ENCODE results near the gene ASPHD1.
"Not testable (repeated sequence)": the region's sequence is repeated elsewhere in the genome, so short reads cannot be mapped to it uniquely, and the experiment has no call there.

Gene ASPHD1

DNA sequence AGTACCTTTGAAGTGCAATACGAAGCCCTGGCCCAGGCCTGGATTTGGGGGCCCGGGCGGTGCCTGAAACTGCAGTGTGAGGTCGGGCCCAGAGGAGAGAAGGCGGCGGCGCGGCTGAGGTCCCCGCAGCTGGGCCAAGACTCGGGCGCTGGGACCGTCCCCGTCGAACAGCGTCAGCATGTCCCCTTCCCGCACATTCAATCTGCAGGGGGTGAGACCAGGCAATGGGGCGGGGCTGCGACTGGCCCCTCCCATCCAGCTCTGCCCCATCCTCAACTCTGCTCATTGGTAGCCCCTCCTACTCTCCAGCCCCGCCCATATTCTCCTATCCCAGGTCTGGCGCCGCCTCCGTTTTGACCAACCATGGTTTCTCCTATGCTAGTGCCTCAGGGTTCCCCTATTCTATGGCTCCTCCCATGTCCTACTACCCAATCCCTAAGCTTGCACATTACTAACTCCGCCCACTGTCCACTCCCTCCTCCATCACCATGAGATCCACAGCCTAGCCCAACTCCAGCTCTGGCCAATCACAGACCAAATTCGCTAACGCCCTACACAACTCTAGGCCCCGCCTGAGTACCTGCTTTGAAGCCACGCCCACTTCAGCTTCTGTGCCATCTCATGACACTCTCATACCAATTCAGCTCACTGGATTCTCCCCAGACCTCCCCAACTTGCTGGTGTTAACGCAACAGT is 22.9 kb upstream of the ASPHD1 start:
- DNase-seq: no peak

DNA sequence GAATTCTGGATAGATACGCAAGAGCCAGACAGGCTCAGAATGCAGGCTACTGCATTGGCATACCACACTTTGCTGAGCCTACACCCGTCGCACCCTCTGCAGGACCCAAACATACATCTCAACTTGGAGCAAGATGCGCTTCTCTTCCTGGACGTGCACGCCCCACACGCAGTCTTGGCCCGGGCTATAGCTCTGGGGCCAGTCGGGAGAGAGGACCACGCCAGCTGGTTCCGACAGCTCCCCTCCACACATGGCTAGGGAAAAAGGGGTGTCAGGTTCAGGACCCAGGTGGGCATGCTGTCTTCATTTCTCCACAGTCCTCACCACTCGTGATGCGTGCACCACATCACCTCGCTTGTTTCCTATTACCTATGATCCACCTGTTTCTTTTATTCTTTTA is 22.1 kb upstream of the ASPHD1 start:
- DNase-seq: no peak

DNA sequence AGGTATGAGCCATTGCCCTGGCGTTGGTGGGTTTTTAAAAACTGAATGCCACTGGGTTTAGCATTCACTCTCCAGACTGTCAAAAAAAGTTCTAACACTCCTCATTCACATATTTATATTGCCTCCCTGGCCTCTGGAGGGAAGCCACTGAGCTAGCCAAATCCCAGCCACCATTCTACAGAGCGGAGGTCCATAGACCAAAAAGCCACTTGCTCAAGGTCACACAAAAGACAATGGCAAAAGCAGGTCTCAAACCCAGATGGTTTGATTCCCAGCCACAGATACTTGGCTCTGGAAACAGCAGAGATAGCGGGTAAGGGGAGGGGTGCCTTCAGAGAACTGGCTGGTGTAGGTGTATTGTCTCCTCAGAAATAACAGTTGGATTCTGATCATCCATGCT is 19.2 kb upstream of the ASPHD1 start:
- DNase-seq: no peak

DNA sequence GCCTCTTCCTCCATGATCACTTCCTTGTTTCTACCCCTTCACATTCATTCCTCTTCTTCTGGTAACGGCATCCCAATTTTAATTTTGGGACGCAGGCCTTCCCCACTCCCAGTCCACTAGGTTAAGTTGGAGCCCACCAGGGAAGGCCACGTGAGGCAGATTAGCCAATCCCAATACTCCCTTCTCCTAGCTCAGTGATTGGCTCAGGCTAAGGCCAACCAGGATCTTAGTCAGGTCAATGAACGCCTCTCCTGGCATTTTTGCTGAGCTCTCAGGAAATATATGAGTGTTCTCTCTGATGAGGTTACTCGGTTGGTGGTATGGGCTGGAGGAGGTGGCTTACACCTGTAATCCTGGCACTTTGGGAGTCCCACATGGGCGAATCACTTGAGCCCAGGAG is 16.3 kb upstream of the ASPHD1 start:
- no peak for DNase-seq

DNA sequence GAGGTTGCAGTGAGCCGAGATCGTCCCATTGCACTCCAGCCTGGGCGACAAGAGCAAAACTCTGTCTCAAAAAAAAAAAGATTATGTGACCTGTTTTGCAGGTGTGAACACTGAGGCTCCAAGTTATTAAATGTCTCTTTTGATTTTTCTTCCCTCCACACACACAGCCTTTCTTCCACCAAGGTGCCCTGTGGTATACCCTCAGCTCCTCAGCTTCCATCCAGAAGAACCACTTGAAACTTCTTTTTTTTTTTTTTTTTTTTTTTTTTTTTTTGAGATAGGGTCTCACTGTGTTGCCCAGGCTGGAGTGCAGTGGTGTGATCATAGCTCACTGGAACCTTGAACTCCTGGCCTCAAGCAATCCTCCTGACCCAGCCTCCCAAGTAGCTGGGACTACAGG is 10.9 kb upstream of the ASPHD1 start:
- DNase-seq: not testable (repeated sequence)

GRCh38 chr16:29891525-29892457 is 8.5 kb upstream of the ASPHD1 start:
- DNase-seq: no peak

DNA sequence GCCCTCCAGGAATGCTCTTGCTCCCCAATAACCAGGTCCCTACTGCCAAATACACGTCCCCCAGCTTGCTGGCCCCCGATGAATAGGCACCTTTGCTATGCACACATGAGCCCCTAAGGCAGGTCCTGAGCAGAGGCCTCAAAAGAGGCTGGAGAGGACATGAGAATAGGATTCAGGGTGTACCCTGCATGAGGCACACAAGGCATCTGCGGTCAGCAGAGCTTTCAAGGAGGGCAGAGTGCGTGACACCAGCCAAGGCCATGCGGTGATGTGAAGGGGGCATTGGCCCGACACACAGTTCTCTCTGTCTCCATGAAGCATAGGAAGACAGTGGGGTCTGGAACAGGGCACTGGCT is 7.9 kb upstream of the ASPHD1 start:
- DNase-seq: no peak

DNA sequence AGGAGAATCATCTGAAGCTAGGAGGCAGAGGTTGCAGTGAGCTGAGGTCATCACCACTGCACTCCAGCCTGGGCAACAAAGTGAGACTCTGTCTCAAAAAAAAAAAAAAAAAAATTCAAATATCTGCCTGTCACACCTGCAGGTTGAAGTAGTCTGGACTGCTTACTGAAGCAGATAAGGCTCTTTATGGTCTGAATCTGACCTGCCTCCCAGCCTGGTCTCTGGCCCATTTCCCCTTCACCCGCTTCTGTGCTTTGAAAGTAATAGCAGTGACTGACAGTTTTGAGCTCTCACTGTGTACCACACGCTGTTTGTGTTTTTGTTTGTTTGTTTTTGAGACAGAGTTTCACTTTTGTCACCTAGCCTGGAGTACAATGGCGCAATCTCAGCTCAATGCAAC is 6.7 kb upstream of the ASPHD1 start:
- DNase-seq: no peak

DNA sequence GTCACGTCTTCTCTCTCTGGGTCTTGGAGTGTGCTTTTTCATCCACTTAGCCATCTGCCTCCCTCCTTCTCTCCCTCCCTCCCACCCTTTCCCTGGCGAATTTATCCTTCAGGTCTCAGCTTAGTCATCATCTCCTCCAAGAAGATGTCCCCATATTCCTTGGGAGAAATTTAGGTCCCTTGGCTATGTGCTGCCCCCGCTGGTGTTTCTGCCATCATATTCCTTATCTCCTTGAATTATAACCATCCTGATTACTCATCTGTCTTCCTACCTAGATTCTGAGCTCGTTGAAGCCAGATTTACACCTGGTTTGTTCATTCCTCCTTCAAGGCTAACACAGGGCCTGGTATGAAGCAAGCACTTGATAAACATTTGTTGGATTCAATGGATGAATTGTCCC is 5.9 kb upstream of the ASPHD1 start:
- DNase-seq: no peak

DNA sequence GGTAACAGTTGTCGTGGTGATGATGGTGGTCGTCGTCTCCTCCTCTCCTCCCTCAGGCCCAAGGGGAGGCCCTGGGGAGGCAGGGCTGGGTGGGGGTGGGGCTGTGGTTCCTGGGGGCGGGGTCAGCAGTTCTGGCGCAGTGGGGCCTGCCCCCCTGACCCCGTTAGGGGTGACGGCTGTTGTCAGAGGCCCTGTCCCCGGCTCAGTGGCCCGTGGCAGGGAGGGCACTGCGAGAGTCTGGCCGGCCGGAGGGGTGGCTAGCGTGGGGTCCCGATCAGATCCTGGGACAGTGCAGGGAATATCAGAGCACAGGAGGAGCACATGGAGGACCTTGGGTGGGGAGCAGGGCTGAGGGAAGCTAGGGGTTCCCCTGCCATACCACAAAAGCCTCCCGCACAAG is 3.4 kb upstream of the ASPHD1 start:
- no peak for DNase-seq

- DNase-seq: no peak
Measured at GRCh38 chr16:29897333-29897732, 3.0 kb upstream of the ASPHD1 start.

DNA sequence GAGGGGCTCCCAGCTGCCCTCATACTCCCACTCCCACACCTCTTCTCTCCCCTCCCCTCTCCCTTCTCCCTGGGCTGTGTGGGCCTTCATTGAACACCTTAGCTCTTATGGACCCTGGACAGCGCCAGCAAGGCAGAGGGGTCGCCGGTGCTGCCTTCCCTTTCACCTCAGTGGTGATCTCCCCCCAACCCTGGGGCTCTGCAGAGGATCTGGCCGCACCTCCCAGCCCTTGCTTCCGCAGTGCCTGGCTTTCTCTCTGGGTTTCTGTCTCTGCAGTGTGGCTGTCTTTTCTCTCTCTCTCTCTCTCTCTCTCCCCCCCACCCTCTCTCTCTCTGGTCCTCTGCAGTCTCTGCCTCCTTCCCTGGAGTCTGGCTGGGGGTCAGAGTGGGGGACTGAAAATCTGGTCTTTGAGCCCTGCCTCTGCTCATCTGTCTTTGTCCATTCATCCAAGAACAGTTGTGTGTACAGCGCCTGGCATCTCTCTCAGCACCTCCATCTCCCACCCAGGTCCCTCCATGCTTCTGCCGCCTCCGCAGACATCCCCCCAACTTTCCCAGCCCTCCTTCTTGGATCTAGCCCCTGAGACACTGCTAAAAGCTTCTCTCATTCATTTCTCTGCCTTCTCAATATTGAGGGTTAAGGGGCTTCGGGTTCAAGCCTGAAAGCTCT is 2.0 kb upstream of the ASPHD1 start:
- no peak for DNase-seq

- no peak for DNase-seq
Measured at GRCh38 chr16:29898804-29899515, 1.3 kb upstream of the ASPHD1 start.

DNA sequence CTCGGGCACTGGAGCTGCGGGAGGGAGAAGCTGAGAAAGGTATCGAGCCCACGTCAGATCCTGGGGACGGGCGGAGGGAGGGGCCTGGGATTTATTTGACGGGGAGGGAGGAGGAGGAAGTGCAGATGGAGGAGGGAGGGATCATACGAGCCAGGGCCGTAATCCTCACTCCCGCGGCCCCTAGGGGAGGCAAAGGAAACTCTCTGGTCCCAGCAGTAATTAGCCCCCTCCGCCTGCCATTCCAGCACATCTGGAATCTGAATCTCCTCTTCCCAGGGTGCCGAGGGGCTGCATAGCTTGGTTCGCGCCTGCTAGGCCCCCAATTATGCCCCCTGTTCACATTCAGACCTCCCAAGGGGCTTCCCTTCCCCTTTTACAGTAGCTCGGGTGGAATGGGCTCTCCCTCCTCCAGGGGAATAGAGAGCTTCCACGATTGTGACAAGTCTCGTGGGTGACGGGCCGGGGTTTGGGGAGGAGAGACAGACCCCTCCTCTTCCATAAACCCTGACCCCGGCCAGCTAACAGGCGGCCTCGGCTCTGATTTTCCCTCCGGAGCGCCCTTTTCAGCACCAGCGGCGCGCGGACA is 679 bp upstream of the ASPHD1 start, which contains the start of gene SEZ6L2:
SEZ6L2 (minus strand) TSS at position 35 of the 586 bp plus-strand sequence. CDS start 531 bp downstream, outside the sequence.
- no peak for DNase-seq

GRCh38 chr16:29900888-29901606 is 759 bp downstream of the ASPHD1 start:
- DNase-seq: no peak

DNA sequence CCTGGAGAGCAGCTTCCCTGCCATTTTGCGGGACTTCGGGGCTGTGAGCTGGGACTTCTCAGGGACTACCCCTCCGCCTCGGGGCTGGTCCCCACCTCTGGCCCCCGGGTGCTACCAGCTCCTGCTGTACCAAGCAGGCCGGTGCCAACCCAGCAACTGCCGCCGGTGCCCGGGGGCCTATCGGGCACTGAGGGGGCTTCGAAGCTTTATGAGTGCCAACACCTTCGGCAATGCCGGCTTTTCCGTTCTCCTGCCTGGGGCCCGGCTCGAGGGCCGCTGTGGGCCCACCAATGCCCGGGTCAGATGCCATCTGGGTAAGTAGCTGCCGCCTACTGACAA is 1.3 kb downstream of the ASPHD1 start:
- DNase-seq: no peak

DNA sequence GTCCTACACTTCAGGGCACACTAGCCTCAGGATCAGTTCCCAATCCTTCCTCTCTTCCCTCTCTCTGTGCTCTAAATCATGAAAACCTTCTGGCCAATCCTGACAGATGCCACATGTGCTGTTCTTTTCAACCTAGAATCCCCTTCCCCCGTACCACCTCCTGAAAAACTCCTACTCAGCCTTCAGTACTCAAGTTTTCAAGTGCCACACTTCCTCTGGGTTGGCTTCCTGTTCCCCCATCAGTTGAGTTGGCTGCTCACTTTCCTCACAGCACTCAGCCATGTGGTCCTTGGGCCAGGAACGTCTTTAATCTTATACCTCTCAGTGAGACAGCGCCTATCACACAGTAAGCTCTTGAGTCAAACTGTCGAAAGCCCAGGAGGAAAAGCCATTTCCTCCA is 3.3 kb downstream of the ASPHD1 start:
- no peak for DNase-seq

DNA sequence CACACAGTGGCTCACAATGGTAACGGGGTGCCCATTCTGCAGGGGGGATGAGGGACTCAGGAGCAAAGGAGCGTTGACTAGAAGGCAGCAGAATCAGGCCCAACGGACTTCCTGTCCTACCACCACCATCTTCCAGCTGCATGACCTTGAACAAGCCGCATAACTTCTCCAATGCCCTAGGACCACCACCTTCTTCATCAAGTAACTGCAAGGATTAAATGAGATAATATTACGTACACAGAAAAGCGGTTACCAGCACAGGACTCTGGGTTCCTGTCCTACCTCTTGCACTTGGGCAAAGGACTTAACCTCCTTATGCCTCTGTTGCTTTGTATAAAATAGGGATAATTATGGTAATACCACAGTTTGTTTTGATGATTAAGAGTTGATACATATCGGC is 4.7 kb downstream of the ASPHD1 start:
- DNase-seq: no peak

DNA sequence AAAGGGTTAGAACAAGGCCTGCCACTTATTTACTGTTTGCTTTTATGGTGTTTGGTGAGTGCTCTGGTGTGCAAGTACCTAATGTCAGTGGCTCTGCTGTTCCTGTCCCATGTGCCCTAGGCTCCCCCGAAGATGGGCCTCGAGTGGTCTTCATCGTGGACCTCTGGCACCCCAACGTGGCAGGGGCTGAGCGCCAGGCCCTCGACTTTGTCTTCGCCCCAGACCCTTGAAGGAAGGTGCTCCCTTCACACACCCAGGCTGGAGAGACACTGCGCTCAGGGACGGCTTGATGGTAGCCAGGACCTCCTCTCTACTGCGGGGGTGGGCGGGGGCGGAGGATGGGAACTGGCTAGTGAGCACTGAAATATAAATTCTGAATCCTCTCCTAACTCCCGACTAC is 5.4 kb downstream of the ASPHD1 start:
- no peak for DNase-seq

DNA sequence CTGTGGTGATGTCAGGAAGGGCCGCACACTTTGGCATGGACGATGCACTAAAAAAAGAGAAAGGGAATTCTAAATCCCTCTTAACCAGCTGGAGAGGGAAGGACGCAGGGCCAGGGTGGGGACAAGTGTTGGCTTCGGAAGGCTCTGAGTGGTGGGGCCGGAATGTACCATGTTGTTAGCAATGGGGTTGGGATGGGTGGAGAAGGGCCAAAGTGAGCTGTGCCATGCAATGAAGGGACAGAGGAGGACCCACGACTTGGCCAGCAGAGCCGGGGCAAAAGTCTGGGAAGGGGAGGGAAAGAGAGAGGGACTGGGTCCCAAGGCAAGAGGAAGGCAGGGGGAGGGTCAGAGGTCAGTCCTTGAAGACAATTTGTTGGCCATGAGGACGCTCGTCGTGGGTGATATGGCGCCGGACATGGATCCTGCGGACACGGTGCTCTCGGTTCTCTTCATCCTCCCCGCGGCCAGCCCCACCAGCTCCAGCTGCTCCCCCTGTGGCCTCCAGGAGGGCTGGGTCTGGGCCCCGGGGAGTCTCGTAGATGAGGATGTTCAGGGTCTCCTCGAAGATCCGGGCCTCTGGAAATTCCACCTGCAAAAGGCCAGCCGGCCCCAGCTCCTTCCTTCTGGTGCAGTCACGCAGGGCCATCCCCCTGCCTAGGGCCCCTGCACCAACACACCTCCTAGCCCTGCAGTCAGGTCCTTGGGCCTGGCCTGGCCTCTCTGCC is 6.4 kb downstream of the ASPHD1 start:
- DNase-seq: no peak

DNA sequence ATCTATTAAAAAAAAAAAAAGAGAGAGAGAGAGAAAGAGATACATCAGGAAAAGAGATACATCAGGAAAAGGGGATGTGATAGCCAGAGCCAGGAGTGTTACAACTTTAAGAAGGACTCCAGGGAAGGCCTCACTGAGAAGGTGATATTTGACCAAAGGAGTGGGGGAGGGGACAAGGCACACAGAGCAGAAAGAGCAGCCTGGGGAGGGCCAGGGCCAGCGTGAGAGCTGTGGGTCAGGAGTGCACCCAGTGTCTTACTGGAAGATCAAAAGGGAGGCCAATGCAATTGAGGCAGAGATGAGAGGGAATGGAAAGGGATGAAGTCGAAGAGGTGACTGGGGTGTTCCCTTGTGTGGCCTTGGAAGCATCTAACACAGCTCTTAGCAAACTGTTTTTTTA is 7.7 kb downstream of the ASPHD1 start:
- DNase-seq: no peak
